Natural killer cell (primary cell): ENCODE results near the gene NGEF. TPM values are rescaled to one million over a fixed set of nuclear protein-coding genes. Genes with fewer than 3 reads are reported as not detected.

Source experiments
- ATAC-seq, 3 donors: fragments of 150-1000 bp in 2 of 3; fragments of 200-7000 bp in 1 of 3; cut with Tn5 transposase; 1 replicate in 1 of 3; 2 replicates in 2 of 3; pipeline ENCODE4 v1.10.0; 2021; ENCODE audit warnings: mild to moderate bottlenecking in 2 of 3, moderate library complexity in 2 of 3
- DNase-seq, 2 donors: peaks; one replicate each; pipeline versions ENCODE4 v3.0.0 to v3.0.0-alpha.2; 2013 to 2021; ENCODE audit warnings: mixed read lengths in 1 of 2
- H3K27ac ChIP-seq: one replicate; pipeline ENCODE4 v1.5.1; 2013; ENCODE audit warnings: mild to moderate bottlenecking, low read length
- H3K27me3 ChIP-seq: one replicate; pipeline ENCODE4 v1.6.1; 2013; ENCODE audit warnings: low read length; ENCODE audit not compliant: control insufficient read depth, insufficient read depth
- H3K36me3 ChIP-seq: one replicate; pipeline ENCODE4 v1.6.1; 2013; ENCODE audit warnings: low read length; ENCODE audit not compliant: control insufficient read depth, insufficient read depth
- H3K4me1 ChIP-seq: one replicate; pipeline ENCODE4 v1.6.1; 2013; ENCODE audit warnings: low read length; ENCODE audit not compliant: control insufficient read depth, insufficient read depth
- H3K4me3 ChIP-seq: one replicate; pipeline ENCODE4 v1.5.1; 2013; ENCODE audit warnings: low read length
- H3K9me3 ChIP-seq: one replicate; pipeline ENCODE4 v1.6.1; 2013; ENCODE audit warnings: low read length; ENCODE audit not compliant: control insufficient read depth, insufficient read depth
- H3K27ac Mint-ChIP-seq, 2 donors: one replicate each; pipeline ENCODE4 v1.8.0; 2022; ENCODE audit warnings: mild to moderate bottlenecking in 2 of 2, mixed read lengths in 2 of 2, moderate library complexity in 1 of 2
- H3K27me3 Mint-ChIP-seq, 2 donors: one replicate each; pipeline ENCODE4 v1.8.0; 2022; ENCODE audit warnings: low read depth in 2 of 2, mixed read lengths in 2 of 2
- H3K36me3 Mint-ChIP-seq: one replicate; pipeline ENCODE4 v1.8.0; 2022; ENCODE audit warnings: mixed read lengths
- H3K4me1 Mint-ChIP-seq, 2 donors: one replicate each; pipeline ENCODE4 v1.8.0; 2022; ENCODE audit warnings: mixed read lengths in 2 of 2
- H3K4me3 Mint-ChIP-seq: one replicate; pipeline ENCODE4 v1.8.0; 2022; ENCODE audit warnings: mild to moderate bottlenecking, moderate library complexity, mixed read lengths
- H3K9me3 Mint-ChIP-seq, 2 donors: one replicate each; pipeline ENCODE4 v1.8.0; 2022; ENCODE audit warnings: mixed read lengths in 2 of 2
- WGBS: methylation state at CpG from one replicate; pipeline ENCODE4 v1.1.7; 2013; ENCODE audit warnings: missing lambda C conversion rate; ENCODE audit not compliant: insufficient coverage; 5-methylcytosine and 5-hydroxymethylcytosine counted together
- intact Hi-C: fragments of 100-400 bp; cut with micrococcal nuclease; formaldehyde crosslinking; loops from one replicate; pipeline ENCODE4 v1.14.2; 2022
- total RNA-seq, 4 donors: library from RNA; stranded (reverse); fragments of 120-200 nt in 1 of 4; gene quantifications; one replicate each; pipeline versions ENCODE4 v1.2.3 to v1.2.4, GENCODE V29; 2013 to 2022
- TF ChIP-seq, protein P1 (sequence below): fragments of 200-600 bp; IDR thresholded peaks from one replicate; pipeline ENCODE4 v1.8.0; 2022; ENCODE audit warnings: antibody characterized with exemption

Gene NGEF
- total RNA-seq, 3 donors from 2014 or later (not counting 1 experiment from before 2014, with no cell fraction given): not detected

DNA sequence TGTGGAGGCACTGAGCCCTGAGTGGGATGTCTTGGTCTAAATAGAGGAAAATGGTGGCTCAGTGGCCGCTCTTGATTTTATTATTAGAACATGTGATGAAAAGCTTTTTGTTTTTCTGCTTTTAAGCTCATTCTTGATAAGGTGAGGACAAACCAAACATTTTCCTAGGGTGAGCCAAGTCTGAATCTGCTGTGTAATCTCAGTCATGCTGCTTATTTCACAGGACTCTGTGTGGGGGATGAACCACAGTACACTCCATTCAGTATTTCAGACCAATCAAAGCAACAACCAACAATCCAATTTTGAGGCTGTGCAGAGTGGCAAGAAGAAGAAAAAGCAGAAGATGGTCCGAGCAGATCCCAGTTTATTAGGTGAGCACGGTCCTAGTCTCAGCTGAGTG is 163.0 kb downstream of the NGEF start:
- TF ChIP-seq, protein P1, sequence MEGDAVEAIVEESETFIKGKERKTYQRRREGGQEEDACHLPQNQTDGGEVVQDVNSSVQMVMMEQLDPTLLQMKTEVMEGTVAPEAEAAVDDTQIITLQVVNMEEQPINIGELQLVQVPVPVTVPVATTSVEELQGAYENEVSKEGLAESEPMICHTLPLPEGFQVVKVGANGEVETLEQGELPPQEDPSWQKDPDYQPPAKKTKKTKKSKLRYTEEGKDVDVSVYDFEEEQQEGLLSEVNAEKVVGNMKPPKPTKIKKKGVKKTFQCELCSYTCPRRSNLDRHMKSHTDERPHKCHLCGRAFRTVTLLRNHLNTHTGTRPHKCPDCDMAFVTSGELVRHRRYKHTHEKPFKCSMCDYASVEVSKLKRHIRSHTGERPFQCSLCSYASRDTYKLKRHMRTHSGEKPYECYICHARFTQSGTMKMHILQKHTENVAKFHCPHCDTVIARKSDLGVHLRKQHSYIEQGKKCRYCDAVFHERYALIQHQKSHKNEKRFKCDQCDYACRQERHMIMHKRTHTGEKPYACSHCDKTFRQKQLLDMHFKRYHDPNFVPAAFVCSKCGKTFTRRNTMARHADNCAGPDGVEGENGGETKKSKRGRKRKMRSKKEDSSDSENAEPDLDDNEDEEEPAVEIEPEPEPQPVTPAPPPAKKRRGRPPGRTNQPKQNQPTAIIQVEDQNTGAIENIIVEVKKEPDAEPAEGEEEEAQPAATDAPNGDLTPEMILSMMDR: no peak
- Mint-ChIP-seq H3K36me3 (peaks cover 36% of the 10 kb centered on the region), H3K4me3 (no peak overlapping the region), H3K27me3 (no peaks in the 10 kb centered on the region), H3K4me1 (peaks cover 3 to 5% of the 10 kb centered on the region in 2 donors), H3K9me3 (no peaks in the 10 kb centered on the region), H3K27ac (no peak overlapping the region)
- H3K36me3 ChIP-seq: peaks cover 70% of the 10 kb centered on the region
- intact Hi-C loops: loop anchor here (5.0 kb wide), 1 partner anchor 862 kb away; the partner anchor contains the start of gene UGT1A5
- H3K9me3 ChIP-seq: no peaks in the 10 kb centered on the region
- ATAC-seq (no peak), DNase-seq (no peak)
- no peaks in the 10 kb centered on the region for H3K27me3 ChIP-seq
- 98% methylated on average over 3 of the region's 3 CpGs for WGBS
- no peaks in the 10 kb centered on the region for H3K4me1 ChIP-seq
- H3K27ac ChIP-seq: no peak overlapping the region
- no peak overlapping the region for H3K4me3 ChIP-seq

DNA sequence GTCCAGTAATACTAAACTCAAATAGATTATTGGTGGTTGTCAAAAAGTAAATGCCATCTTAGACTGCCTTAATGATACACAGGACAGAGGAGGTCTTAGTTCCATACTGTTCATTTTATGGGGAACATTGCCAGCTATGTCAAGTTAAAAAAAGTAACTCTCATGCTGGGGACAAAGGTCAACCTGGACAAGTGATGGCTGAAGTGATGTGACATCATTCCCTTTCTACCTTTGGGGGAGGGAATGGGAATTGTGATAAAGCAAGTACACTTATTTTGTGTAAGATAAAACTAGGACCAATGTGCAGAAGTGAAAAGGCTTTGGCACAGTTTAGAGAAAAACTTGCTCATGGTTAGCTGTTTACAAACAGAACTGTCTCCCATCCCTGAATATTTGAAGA is 167.0 kb downstream of the NGEF start:
- H3K4me3 ChIP-seq: no peak overlapping the region
- H3K27ac Mint-ChIP-seq: peak overlapping the region in 1 of 2 donors; percentile 19
- H3K27me3 Mint-ChIP-seq: no peaks in the 10 kb centered on the region
- TF ChIP-seq, protein P1: no peak
- DNase-seq (no peak), ATAC-seq (no peak)
- peaks cover 60% of the 10 kb centered on the region for H3K36me3 Mint-ChIP-seq
- no peak overlapping the region for H3K27ac ChIP-seq
- no peaks in the 10 kb centered on the region for H3K27me3 ChIP-seq
- no peaks in the 10 kb centered on the region for H3K9me3 Mint-ChIP-seq
- peaks cover 83% of the 10 kb centered on the region for H3K36me3 ChIP-seq
- no peak overlapping the region for H3K4me3 Mint-ChIP-seq
- H3K4me1 Mint-ChIP-seq: peaks cover 0 to 6% of the 10 kb centered on the region in 2 donors
- intact Hi-C loops: no loop called here
- no peaks in the 10 kb centered on the region for H3K9me3 ChIP-seq
- no peaks in the 10 kb centered on the region for H3K4me1 ChIP-seq

DNA sequence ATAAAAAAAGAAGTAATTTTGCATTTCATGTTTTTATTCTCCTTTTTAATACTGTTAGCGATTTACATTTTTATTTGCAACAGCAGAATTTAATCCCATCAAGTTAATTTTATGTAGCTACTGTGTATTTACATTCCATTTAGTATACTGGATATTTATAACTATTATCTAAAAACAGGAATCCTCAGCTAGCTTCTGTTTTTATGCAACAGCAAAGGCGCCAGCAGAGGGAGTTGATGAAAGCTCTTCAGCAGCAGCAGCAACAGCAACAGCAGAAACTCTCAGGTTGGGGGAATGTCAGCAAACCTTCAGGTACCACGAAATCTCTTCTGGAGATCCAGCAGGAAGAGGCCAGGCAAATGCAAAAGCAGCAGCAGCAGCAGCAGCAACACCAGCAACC is 169.2 kb downstream of the NGEF start:
- Histone ChIP-seq H3K27ac (no peak overlapping the region), H3K36me3 (peaks cover 80% of the 10 kb centered on the region), H3K4me1 (no peaks in the 10 kb centered on the region), H3K27me3 (no peaks in the 10 kb centered on the region), H3K4me3 (no peak overlapping the region), H3K9me3 (no peaks in the 10 kb centered on the region)
- Mint-ChIP-seq H3K36me3 (peaks cover 57% of the 10 kb centered on the region), H3K9me3 (no peaks in the 10 kb centered on the region), H3K4me3 (no peak overlapping the region), H3K27ac (no peak overlapping the region), H3K4me1 (peaks cover 12 to 17% of the 10 kb centered on the region in 2 donors), H3K27me3 (no peaks in the 10 kb centered on the region)
- TF ChIP-seq, protein P1: no peak
- WGBS: 95% methylated on average over 2 of the region's 3 CpGs
- DNase-seq (no peak), ATAC-seq (no peak)
- intact Hi-C loops: no loop called here

DNA sequence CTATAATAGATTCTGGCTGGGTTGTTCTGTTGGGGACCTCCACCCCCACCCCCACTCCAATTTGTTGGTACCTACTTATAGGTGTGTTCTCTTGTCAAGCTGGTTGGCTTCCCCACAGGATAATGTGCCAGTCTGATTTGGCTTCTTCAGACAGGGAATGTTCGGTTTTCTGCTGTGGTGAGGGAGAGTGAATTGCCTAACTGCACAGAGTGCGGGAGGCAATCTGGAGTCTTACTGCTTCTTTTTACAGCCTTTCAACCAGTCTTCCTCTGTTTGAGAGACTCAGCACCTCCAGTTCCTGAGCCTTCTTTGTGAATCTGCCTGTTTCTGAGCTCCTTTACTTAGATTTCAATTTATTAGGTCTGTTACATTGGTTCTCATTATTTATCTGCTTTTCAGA is 170.4 kb downstream of the NGEF start:
- peak overlapping the region in 1 of 2 donors; percentile 51 for H3K27ac Mint-ChIP-seq

More for the DNA sequence above, 170.4 kb downstream of the NGEF start:
- Mint-ChIP-seq H3K27me3 (no peaks in the 10 kb centered on the region), H3K4me1 (peaks cover 24 to 29% of the 10 kb centered on the region in 2 donors), H3K4me3 (no peak overlapping the region), H3K36me3 (peaks cover 52% of the 10 kb centered on the region), H3K9me3 (no peaks in the 10 kb centered on the region)
- H3K27ac ChIP-seq: no peak overlapping the region
- TF ChIP-seq, protein P1: no peak
- H3K4me3 ChIP-seq: no peak overlapping the region
- WGBS: 46% methylated on average over 2 of the region's 2 CpGs
- DNase-seq (no peak), ATAC-seq (no peak)
- intact Hi-C loops: no loop called here
- no peaks in the 10 kb centered on the region for H3K27me3 ChIP-seq
- H3K4me1 ChIP-seq: peaks cover 7% of the 10 kb centered on the region
- no peaks in the 10 kb centered on the region for H3K9me3 ChIP-seq
- H3K36me3 ChIP-seq: peaks cover 70% of the 10 kb centered on the region
